Activated T-cell treated with anti-CD3 and anti-CD28 coated beads for 24 hours (primary cell): ENCODE results near the gene SPINK1.
"Not testable (repeated sequence)": the region's sequence is repeated elsewhere in the genome, so short reads cannot be mapped to it uniquely, and the experiment has no call there.

ENCODE experiments used
- DNase-seq: peaks from one replicate; pipeline ENCODE4 v3.0.0-alpha.2; 2020; ENCODE audit warnings: low read depth

Gene SPINK1

DNA sequence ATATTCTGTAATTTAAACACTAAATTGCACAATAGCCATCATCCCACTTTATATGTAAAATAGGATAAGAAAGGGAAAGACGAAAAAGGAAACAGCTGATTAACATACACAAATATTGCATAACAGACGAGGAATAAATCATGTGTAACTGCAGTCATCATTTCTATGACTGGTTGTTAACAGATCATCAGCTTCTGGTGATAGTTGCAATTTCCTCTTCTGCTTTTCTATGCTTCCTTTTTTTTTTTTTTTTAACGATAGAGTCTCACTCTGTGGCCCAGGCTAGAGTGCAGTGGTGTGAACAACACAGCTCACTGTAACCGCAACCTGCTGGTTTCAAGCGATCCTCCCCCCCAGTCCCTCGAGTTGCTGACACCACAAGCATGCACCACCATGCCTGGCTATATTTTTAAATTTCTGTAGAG is 26.4 kb downstream of the SPINK1 start:
- no peak for DNase-seq

DNA sequence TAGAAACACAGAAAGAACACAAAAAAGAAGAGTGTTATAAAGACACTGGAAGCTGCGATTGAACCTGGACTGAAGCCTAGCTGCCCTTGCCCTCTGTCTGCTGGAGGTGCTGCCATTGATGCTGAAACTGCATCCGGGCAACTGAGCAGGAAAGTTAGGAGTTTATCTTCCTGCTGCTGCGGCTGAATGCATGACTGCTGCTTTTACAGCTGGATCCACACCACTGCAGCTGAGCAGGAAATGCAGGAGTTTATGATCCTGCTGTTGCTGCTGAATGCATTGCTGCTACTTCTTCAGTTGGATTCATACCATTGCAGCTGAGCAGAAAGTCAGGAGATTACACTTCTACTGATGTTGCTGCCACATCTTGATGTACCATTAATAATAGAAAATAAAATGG is 27.1 kb downstream of the SPINK1 start:
- no peak for DNase-seq

GRCh38 chr5:147803926-147804325 is 27.5 kb downstream of the SPINK1 start:
- DNase-seq = no peak

GRCh38 chr5:147803161-147803560 is 28.3 kb downstream of the SPINK1 start:
- DNase-seq = not testable (repeated sequence)

- DNase-seq = no peak
Measured at GRCh38 chr5:147801461-147801860, 30.0 kb downstream of the SPINK1 start.

DNA sequence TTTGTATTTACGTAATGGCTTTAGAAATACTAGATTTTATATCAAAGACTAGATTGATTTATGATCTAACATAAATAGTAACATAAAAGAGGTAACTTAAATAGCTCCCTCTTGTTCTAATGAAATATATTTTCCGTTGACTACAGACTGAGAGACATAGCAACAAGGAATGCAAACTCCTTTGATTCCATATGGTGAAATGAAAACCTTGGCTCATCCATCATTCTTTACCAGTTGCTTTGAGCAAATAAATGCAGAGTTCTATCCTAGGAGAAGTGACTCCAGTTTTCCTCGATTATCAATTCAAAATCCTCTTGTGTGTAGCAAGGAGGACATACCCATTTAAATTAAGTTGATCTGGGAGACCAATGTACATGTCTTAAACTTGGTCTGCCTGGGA is 31.0 kb downstream of the SPINK1 start:
- DNase-seq = no peak

DNA sequence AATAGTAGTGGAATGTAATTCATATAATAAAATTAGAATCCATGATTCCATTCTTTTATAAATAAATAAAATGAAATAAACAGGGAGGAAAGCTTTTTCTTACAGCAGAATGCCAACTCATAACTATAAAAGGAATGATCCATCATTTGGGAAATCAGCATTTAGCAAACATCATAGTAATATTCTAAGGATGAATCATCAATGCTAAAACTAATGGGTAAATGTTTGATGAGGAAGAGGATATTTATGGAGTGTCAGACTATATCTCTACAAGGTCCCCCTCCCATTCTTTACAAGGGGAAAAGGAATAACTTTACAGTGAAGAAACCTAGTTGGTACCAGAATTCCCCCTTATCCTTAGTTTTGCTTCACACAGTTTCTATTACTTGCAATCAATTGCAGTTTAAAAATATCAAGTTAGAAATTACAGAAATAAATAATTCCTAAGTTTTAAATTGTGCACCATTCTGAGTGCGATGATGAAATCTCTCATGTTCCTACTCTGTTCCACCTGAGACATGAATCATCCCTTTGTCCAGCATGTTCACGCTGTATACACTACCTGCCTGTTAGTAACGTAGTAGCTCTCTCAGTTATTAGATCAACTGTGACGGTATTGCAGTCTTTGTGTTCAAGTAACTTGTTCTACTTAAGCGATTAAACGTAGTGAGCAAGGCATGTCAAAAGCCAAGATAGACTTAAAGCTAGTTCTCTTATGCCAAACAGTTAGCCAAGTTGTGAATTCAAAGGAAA is 34.7 kb downstream of the SPINK1 start:
- DNase-seq = no peak

DNA sequence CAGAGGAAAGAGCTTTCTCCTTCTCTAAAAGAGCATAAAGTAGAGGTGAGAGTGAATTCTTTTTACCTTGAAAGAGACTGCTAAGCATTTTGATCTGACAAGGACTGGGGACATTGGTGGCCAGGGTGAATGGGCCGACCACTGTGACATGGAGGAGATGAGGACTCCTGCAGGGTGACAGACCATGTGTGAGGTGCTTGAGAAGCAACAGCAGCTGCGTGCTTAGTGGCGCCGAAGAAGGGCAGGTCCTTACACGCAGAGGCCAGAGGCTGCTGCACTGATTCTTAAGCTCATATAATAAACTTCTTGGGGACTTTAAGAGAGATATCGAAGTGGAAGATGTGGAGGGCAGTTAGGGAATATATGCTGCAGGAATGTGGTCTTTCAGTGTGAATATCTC is 40.3 kb downstream of the SPINK1 start:
- DNase-seq = no peak

DNA sequence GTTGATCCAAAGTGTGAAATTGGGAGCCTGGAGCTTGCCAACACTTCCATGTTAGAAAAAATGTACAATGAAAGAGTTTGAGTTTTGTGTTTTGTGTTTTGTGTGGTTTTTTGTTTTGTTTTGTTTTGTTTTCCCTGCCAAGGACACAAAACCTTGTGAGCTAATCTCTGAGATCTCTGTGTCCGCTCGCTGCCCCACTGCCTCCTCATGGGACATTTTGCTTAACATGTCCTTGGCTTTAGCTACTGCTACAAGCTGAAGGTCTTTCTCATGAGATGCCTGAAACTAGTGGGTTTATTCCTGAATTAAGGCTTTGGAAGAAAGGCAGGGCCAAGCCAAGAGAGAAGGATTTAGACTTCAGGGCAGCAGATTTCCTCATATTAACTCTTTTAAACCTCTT is 41.7 kb downstream of the SPINK1 start:
- DNase-seq = no peak

- no peak for DNase-seq
Measured at GRCh38 chr5:147788023-147788422, 43.4 kb downstream of the SPINK1 start.

DNA sequence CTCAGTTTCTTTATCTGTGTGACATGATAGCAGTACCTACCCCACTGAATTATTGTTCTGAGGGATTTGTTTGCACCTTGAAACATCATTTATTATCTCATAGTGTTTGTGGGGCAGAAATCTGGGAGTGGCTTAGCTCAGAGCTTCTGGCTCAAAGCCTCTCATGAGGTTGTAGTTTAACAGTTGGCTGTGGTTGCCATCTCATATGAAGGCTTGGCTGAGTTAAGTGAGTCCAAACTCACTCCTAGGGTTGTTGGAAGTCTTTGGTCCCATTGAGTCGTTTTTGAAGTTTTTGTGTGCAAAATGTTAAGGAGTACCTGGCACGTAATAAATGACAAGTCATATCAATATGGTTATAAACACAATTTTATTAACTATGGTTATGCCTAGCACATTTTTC is 45.3 kb downstream of the SPINK1 start:
- DNase-seq = no peak

- no peak for DNase-seq
Measured at GRCh38 chr5:147784146-147784987, 47.1 kb downstream of the SPINK1 start.

DNA sequence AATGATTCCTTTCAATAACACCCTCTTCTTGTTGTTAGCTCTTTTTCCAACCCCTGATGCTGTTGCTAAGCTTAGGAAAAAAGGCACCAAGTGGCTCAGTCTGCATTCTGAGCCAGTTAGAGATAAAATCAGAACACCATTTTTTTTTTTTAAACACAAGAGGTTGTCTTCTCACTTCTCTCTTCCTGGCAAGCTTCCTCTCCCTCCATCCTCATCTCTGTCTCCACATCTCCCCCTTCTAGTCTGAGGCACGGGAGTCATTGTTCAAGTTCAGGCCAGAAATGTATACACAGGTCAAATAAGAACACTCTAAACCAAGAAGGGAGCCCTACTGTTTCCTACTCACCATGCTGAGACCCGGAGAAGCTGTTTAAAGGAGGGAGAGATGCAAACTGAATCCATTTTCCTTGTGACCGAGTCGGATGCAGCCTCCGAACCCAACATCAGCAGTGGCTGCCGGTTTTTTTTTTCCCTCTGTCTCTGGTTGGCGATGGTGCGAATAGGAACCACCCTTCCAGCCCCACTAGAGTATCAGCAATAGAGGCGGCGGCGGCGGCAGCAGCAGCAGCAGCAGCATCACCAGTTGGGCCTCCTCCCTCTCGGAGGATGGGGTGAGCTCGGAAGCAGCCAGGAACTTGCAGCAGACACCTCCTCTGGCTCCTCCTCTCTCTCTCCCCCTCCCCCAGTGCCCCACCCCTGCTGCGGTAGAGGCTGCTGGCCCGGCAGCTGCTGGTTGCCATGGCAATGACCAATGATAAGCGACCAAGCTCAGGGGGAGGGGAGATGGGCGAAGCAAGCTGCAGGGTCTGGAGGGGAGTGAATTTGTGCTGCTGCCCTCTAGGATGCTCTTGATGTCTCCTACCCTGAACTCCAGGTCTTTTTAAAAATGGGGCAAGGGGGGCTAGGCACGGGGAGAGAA is 49.1 kb downstream of the SPINK1 start, which contains the start of gene JAKMIP2:
JAKMIP2 (minus strand) TSS at position 619 of the 919 bp plus-strand sequence. CDS start 110,922 bp downstream, outside the sequence.
- DNase-seq = peak; percentile 73

GRCh38 chr5:147780924-147781573 is 50.4 kb downstream of the SPINK1 start:
- DNase-seq = no peak

DNA sequence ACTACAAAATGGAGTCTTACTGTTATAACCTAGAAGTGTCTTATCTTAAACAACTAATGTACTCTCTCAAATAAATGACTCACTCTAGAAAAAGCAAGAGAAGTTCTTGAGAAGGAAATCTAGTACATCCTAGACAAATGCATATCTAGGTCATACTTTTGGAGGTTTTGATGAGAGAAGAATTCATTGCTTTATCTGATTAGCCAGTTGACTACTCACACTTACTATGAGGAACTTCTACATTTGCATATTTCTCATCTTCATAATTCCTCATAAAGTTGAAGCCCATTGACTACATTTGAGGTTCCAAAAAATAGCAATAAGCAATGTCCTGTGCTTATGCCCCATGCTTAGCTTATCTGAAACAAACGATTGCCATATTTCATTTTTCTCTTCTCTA is 51.8 kb downstream of the SPINK1 start:
- DNase-seq = no peak

DNA sequence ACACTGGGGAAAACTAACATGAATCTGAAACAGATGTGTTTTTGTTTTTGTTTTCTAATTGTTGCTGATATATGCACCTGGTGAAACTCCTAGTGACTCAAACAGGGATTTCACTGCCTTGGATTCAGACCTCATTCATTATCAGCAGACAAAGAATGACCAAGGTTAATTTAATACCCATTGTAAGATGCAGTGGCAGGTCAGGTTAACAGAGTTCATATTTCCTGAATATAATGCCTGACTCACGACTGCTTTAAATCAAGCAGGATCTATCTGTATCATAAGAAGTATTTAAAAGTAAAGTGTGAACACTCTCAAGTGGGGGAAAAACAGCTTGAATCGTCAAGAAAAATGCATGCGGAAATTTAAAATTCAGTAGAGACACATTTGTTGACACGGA is 54.5 kb downstream of the SPINK1 start:
- no peak for DNase-seq
